SK-N-SH (cell line): ENCODE measurements around the gene PAPOLG.

ENCODE experiments used
- CHD2 ChIP-seq: fragments of 150-350 bp; IDR thresholded peaks from 2 replicates; pipeline ENCODE4 v1.6.1; 2018; ENCODE audit warnings: low read length; ENCODE audit not compliant: partially characterized antibody
- CTCF ChIP-seq: fragments of 200-600 bp; sonication (generic); IDR thresholded peaks from 2 replicates; pipeline ENCODE4 v1.6.1; 2017; ENCODE audit warnings: antibody characterized with exemption, mild to moderate bottlenecking, moderate library complexity
- EZH2phosphoT487 ChIP-seq: fragments of 200-600 bp; sonication (generic); IDR thresholded peaks from 2 replicates; pipeline ENCODE4 v1.6.1; 2017; ENCODE audit warnings: low read depth, mixed run types, mild to moderate bottlenecking, antibody characterized with exemption, moderate library complexity, borderline replicate concordance
- MEF2A ChIP-seq: IDR thresholded peaks from 2 replicates; pipeline ENCODE4 v1.4.0; 2012; ENCODE audit warnings: low read depth, borderline replicate concordance
- POLR2AphosphoS5 ChIP-seq: IDR thresholded peaks from 2 replicates; pipeline ENCODE4 v1.6.1; 2012; ENCODE audit warnings: low read depth, low read length
- SMC3 ChIP-seq: IDR thresholded peaks from 2 replicates; pipeline ENCODE4 v1.6.1; 2012; ENCODE audit warnings: low read depth, low read length, improper control_type of control experiment
- USF2 ChIP-seq: fragments of 150-350 bp; IDR thresholded peaks from 2 replicates; pipeline ENCODE4 v1.6.1; 2017; ENCODE audit warnings: antibody characterized with exemption, low read length, low read depth, borderline replicate concordance
- YY1 ChIP-seq: IDR thresholded peaks from 2 replicates; pipeline ENCODE4 v1.4.0; 2012; ENCODE audit warnings: low read depth, mild to moderate bottlenecking

- no peak for TF ChIP-seq SMC3
- no peak for TF ChIP-seq CHD2
- no peak for TF ChIP-seq CTCF
- no peak for TF ChIP-seq USF2
- no peak for TF ChIP-seq YY1
- TF ChIP-seq MEF2A: no peak
- TF ChIP-seq EZH2phosphoT487: no peak
- TF ChIP-seq POLR2AphosphoS5: no peak
These were observed 16.9 kb upstream of the PAPOLG start for GRCh38 chr2:60739156-60739555.
